Uterus (tissue), 4 donors: ENCODE results near the gene GBA2. TPM values are rescaled to one million over a fixed set of nuclear protein-coding genes. Genes with fewer than 3 reads are reported as not detected.
A peak's percentile ranks its signal among the peaks of the same experiment; 100 is the strongest.

Experiments used
- DNase-seq, 2 donors: peaks; one replicate each; pipeline ENCODE4 v3.0.0-alpha.2; 2019 to 2020
- H3K27ac ChIP-seq, 2 donors: fragments of 200-600 bp; sonication (generic); 1 replicate in 1 of 2; 2 replicates in 1 of 2; pipeline ENCODE4 v1.5.1; 2016 to 2018
- H3K27me3 ChIP-seq, 2 donors: fragments of 200-600 bp; sonication (generic); one replicate each; pipeline ENCODE4 v1.5.1; 2018 to 2019; ENCODE audit warnings: control low read depth in 1 of 2
- H3K36me3 ChIP-seq, 2 donors: fragments of 200-600 bp; sonication (generic); one replicate each; pipeline ENCODE4 v1.5.1; 2019; ENCODE audit warnings: control low read depth in 1 of 2
- H3K4me1 ChIP-seq, 2 donors: fragments of 200-600 bp; sonication (generic); one replicate each; pipeline ENCODE4 v1.5.1; 2018 to 2019; ENCODE audit warnings: control low read depth in 1 of 2
- H3K4me3 ChIP-seq, 2 donors: fragments of 200-600 bp; sonication (generic); 1 replicate in 1 of 2; 2 replicates in 1 of 2; pipeline ENCODE4 v1.5.1; 2018 to 2019; ENCODE audit warnings: mild to moderate bottlenecking in 1 of 2
- H3K9me3 ChIP-seq, 2 donors: fragments of 200-600 bp; sonication (generic); one replicate each; pipeline ENCODE4 v1.5.1; 2019; ENCODE audit warnings: control low read depth in 1 of 2
- POLR2A ChIP-seq, 2 donors: fragments of 450-650 bp; IDR thresholded peaks; one replicate each; pipeline ENCODE4 v1.6.1; 2016; ENCODE audit warnings: antibody characterized with exemption in 2 of 2, mild to moderate bottlenecking in 1 of 2, moderate library complexity in 1 of 2
- intact Hi-C: fragments of 100-400 bp; cut with DNase I; formaldehyde crosslinking; loops from one replicate; pipeline ENCODE4 v1.15.1; 2023; ENCODE audit warnings: low total_unique reads
- total RNA-seq, 4 donors: library from RNA; depleted of rRNA in 3 of 4; stranded (reverse); fragments of >200 nt in 3 of 4; gene quantifications; one replicate each; pipeline versions ENCODE4 v1.1.0 to v1.2.4, GENCODE V29; 2014 to 2023
- TF ChIP-seq, protein P1 (sequence below), 4 experiments: fragments of 200-600 bp in 2 of 4; fragments of 450-650 bp in 2 of 4; sonication (generic) in 2 of 4; IDR thresholded peaks; one replicate each; pipeline ENCODE4 v1.5.1; 2016 to 2019; ENCODE audit warnings: antibody characterized with exemption in 4 of 4, mild to moderate bottlenecking in 2 of 4, moderate library complexity in 1 of 4
- donor health status: DM: yes; HTN: yes; CAD: no.

Gene GBA2
- total RNA-seq, 4 donors from 2014 or later: 26.9 to 104 (median 42.1) TPM

DNA sequence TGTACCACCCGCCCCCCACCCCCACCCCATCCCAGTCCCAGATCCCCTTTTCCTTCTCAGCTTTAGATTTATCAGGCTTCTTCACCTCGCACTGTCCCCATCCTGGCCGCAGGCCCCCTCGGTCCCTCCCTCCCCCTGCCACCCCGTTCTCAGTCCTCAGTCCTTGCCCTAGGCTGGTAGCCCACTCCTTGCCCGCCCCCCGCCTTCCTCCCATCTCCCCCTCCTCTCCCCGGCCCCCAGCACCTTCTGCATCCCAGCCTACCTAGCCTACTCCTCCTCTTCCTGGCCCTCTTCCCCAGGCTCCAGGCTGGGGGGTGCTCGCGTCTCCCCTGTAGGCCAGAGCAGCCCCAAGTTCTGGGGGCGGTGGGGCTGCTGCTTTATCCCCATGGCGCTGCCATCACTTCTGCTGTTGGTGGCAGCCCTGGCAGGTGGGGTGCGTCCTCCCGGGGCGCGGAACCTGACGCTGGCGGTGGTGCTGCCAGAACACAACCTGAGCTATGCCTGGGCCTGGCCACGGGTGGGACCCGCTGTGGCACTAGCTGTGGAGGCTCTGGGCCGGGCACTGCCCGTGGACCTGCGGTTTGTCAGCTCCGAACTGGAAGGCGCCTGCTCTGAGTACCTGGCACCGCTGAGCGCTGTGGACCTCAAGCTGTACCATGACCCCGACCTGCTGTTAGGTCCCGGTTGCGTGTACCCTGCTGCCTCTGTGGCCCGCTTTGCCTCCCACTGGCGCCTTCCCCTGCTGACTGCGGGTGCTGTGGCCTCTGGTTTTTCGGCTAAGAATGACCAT is 43.2 kb upstream of the GBA2 start:
- Histone ChIP-seq H3K9me3 (no peaks in the 10 kb centered on the region), H3K27ac (peak overlapping the region; percentile 81 to 91), H3K27me3 (no peaks in the 10 kb centered on the region), H3K4me3 (peak overlapping the region; percentile 47 to 63), H3K4me1 (peaks cover 12 to 22% of the 10 kb centered on the region in 2 donors), H3K36me3 (no peaks in the 10 kb centered on the region)
- intact Hi-C loops: loop anchor here (5.0 kb wide), 1 partner anchor 90 kb away; no protein-coding TSS in a partner anchor
- TF ChIP-seq, protein P1, sequence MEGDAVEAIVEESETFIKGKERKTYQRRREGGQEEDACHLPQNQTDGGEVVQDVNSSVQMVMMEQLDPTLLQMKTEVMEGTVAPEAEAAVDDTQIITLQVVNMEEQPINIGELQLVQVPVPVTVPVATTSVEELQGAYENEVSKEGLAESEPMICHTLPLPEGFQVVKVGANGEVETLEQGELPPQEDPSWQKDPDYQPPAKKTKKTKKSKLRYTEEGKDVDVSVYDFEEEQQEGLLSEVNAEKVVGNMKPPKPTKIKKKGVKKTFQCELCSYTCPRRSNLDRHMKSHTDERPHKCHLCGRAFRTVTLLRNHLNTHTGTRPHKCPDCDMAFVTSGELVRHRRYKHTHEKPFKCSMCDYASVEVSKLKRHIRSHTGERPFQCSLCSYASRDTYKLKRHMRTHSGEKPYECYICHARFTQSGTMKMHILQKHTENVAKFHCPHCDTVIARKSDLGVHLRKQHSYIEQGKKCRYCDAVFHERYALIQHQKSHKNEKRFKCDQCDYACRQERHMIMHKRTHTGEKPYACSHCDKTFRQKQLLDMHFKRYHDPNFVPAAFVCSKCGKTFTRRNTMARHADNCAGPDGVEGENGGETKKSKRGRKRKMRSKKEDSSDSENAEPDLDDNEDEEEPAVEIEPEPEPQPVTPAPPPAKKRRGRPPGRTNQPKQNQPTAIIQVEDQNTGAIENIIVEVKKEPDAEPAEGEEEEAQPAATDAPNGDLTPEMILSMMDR (IDR thresholded peaks at IDR 0.05): no peak
- TF ChIP-seq POLR2A (IDR thresholded peaks at IDR 0.05): no peak
- peak in 1 of 2 donors; percentile 30 for DNase-seq

DNA sequence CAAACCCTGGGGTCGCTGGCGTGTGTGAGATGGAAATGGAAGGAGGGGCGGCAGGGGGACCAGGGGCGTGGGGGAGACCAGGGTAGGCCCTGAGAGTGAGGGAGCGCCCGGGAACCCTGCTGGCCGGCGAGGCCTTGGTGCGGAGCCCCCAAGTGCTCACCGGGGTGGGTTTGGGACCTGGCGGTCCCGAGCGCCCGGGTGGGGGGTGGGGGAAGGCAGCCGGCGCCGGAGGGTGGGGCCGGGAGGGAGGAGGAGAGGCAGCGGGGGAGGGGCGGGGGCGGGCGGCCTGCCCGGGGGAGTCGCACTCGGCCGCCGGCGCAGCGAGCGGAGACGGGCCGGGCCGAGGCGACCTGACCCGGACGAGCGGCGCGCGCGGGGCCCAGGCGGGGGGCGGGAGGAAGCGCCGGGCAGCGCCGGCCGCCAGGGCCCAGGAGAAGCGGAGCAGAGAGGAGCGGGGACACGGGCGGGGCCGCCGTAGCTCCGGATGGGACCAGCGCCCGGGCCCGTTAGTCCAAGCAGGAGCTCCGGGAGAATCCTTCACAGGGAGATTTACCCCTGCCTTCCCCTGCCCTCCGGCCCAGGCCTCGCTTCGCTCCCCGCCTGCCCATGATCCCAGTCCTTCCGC is 42.4 kb upstream of the GBA2 start, which contains the start of gene NPR2:
NPR2 (plus strand) TSS at position 295 of the 625 bp plus-strand sequence. CDS start 818 bp downstream, outside the sequence.
- DNase-seq: peak; percentile 49 to 67
- intact Hi-C loops: loop anchor here (5.0 kb wide), 1 partner anchor 91 kb away; no protein-coding TSS in a partner anchor
- H3K4me1 ChIP-seq: peaks cover 12 to 22% of the 10 kb centered on the region in 2 donors
- peak in 1 of 2 donors; percentile 46 for TF ChIP-seq POLR2A (IDR thresholded peaks at IDR 0.05)
- TF ChIP-seq, protein P1 (IDR thresholded peaks at IDR 0.05): peak in 1 of 4 experiments; percentile 29
- no peaks in the 10 kb centered on the region for H3K9me3 ChIP-seq
- peak within 1 kb of the TSS; percentile 47 to 63 for H3K4me3 ChIP-seq
- peak within 1 kb of the TSS; percentile 81 to 91 for H3K27ac ChIP-seq
- H3K27me3 ChIP-seq: no peaks in the 10 kb centered on the region
- H3K36me3 ChIP-seq: no peaks in the 10 kb centered on the region

GRCh38 chr9:35790385-35791296 is 41.6 kb upstream of the GBA2 start:
- H3K27me3 ChIP-seq: no peaks in the 10 kb centered on the region
- TF ChIP-seq POLR2A (IDR thresholded peaks at IDR 0.05): no peak
- TF ChIP-seq, protein P1 (IDR thresholded peaks at IDR 0.05): peak; percentile 85 to 93 (median 88)
- no peaks in the 10 kb centered on the region for H3K36me3 ChIP-seq
- peaks cover 12 to 22% of the 10 kb centered on the region in 2 donors for H3K4me1 ChIP-seq
- intact Hi-C loops: loop anchor here (5.0 kb wide), 1 partner anchor 92 kb away; no protein-coding TSS in a partner anchor
- H3K4me3 ChIP-seq: peak overlapping the region; percentile 47 to 63
- H3K9me3 ChIP-seq: no peaks in the 10 kb centered on the region
- peak; percentile 77 to 86 for DNase-seq
- peak overlapping the region; percentile 81 to 91 for H3K27ac ChIP-seq

DNA sequence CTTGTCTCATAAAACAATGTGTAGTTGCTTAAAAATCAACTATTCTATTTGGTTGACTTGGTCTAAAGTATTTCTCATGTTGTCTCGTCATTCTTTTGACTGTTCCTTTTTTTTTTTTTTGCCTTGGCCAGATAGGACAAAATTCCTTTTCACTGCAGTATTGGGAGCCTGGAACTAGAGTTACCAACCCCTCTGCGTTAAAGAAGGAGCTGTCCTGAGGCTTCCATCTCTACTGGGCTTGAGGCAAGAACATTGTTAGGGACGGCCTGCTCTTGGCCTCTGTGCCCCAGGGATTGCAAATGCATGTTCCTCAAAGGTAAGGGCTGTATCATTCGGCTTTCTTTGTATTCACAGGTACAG is 41.0 kb upstream of the GBA2 start:
- no peak for DNase-seq
- intact Hi-C loops: loop anchor here (5.0 kb wide), 1 partner anchor 92 kb away; no protein-coding TSS in a partner anchor
- peaks cover 12 to 22% of the 10 kb centered on the region in 2 donors for H3K4me1 ChIP-seq
- H3K9me3 ChIP-seq: no peaks in the 10 kb centered on the region
- no peak overlapping the region for H3K4me3 ChIP-seq
- H3K27ac ChIP-seq: peak overlapping the region in 1 of 2 donors; percentile 91
- no peaks in the 10 kb centered on the region for H3K27me3 ChIP-seq
- no peaks in the 10 kb centered on the region for H3K36me3 ChIP-seq
- no peak for TF ChIP-seq POLR2A (IDR thresholded peaks at IDR 0.05)
- TF ChIP-seq, protein P1 (IDR thresholded peaks at IDR 0.05): no peak
